ENCODE results near the gene CHRM1.
A peak's percentile ranks its signal among the peaks of the same experiment; 100 is the strongest.

CHRM1 gene

GRCh38 chr11:62925745-62926679 is 4.8 kb upstream of the CHRM1 start:
- DNase-seq (ENCODE audit: low read depth) = no peak

- no peak for DNase-seq (ENCODE audit: low read depth)
These were observed 4.1 kb upstream of the CHRM1 start for GRCh38 chr11:62925308-62925707.

- DNase-seq (ENCODE audit: low read depth) = no peak
These were observed 2.6 kb upstream of the CHRM1 start for GRCh38 chr11:62923601-62924411.

GRCh38 chr11:62922653-62923431 is 1.7 kb upstream of the CHRM1 start:
- DNase-seq (ENCODE audit: low read depth) = no peak

DNA sequence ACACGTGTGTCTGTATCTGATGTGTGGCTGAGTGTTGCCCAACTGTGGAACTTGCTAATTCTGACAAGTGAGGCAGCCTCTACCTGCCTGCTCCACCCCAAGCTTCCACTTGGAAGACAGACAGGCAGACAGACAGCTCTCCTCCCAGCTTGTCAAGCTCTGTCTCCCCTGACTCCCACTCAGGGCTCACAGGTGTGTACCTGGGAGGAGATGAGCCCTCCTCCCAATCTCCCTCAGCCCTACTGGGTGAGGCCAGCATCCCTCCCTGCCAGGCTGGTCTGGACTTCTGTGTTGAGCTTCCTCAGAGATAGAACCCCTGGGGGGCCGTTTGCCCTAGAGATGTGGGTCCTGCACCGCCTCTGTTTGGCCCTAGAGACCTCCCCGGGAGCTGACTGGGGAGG is 1.0 kb upstream of the CHRM1 start:
- DNase-seq (ENCODE audit: low read depth) = no peak

- DNase-seq (ENCODE audit: low read depth) = no peak
These were observed 518 bp upstream of the CHRM1 start for GRCh38 chr11:62921573-62922188.

DNA sequence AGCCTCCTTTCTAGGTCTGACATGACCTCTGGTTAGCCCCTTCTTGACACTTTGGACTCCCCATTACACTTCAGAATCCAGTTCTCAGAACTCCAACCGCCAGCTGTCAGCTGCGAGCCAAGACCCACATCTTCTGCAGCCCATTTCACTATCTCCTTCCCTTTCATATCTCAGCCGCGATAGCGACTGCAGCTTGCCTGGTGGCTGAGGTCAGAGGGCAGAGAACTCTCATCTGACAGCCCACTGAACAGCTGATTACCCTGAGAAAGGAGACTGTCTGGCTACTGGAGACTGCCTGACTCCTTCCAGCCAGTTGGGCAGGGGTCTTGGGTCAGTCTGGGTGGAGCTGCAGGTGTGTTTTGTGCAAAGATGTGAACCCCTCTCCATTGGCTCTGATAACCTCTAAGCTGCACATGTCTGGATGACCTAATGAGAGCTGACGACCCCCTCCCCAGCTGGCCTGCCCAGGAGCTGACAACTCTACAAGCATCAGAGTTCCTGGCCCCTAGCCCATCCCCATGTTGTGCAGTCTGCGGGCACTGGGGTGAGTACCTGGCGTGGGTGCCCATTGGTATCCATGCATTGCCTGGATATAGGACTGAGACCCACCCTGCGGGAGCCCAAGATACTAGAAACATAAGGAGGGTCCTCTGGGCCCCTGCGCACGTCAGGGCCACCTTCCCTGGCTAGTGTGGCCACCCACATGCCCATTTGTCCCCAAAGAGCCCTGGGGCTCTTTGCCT is 1.1 kb downstream of the CHRM1 start:
- DNase-seq (ENCODE audit: low read depth) = no peak

- DNase-seq (ENCODE audit: low read depth) = no peak
These were observed 1.7 kb downstream of the CHRM1 start for GRCh38 chr11:62919476-62919875.

- DNase-seq (ENCODE audit: low read depth) = no peak
These were observed 2.6 kb downstream of the CHRM1 start for GRCh38 chr11:62918531-62918930.

DNA sequence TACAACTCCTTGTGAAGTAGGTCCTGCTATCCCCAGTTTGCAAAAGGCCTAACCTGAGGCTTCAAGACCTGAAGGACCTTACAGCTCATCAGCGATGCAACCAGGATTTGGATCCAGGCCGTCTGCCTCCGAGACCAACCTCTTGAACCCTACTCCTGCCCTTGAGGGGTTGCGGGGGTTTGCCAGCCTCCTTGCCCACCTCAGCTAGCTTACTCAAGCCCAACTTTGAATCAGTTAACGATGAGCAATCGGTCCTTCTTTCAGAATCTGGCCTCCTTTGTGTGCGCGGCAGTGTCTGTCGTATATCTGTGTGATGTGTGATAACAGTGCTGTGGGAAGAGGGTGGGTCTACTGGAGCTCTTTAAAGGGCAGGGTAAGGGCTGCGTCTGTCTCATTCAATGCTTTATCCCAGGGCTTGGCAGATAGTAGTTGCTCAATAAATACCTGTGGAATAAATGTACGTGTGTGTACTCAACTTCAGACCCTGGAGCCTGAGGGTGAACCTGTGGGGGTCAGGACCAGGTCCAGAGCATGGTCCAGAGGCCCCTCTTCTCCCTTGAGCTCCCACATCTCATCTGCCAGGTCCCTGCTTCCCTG is 3.2 kb downstream of the CHRM1 start:
- DNase-seq (ENCODE audit: low read depth) = no peak

DNA sequence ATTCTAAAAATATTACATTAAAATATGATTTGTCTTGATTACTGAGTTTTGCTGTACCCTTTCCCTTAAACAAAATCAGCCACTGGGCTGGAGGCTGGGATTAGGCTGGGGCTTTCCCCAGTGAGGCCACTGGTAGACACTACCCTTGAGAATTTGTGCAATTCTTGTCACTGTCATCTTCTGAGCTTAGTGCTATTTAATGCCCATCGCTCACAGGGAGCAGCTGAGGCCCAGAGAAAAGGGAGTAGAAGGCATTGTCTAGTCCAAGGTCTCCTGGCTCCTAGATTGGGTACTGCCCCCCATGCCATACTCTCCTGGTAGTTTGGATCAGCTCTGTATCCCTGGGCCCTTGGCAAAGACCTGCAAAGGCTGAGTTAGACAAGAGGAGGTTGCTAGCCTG is 6.7 kb downstream of the CHRM1 start:
- no peak for DNase-seq (ENCODE audit: low read depth)

- DNase-seq (ENCODE audit: low read depth) = no peak
These were observed 8.9 kb downstream of the CHRM1 start for GRCh38 chr11:62912268-62912667.

DNA sequence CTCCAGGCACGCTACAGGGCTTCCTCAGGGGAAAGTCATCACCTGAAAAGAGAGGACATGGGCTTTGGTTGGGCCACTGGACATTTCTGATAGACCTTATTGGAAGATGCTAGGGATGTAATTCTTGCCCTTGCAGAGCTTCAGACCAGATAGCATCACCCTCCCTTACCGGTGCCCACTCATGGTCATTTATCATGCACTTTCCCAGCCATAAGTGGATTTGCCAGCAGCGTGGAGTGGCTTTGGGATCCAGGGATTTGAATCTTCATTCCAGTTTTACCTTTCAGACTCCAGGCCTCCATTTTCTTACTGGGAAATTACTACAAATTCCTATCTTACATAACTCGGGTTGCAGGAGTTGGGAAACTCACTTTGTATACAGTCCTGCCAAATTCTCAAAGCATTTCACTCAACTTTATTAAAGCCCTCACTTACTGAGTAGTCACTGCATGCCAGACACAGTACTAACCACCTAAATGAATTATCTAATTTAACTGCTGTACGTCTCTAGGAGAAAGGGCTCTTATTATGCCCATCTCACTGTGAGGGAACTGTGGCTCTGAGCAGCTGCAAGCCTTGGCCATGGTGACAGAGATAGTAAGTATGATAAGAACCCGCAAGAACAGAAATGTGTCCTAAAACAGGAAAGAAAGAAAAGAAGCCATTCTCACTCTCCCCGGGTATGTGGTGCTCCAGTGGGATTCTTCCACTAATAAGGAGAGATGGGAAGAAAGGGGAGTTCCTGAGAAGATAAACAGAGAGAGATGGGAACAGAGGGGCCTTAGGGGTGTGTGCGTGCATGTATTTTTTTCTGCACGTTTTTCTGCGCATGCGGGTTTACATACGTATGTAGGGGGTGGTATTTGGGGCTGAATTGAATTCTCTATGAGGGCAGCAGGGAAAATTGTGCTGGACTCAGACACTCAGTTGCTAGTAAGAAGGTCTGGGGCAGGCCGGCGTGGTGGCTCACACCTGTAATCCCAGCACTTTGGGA is 9.7 kb downstream of the CHRM1 start:
- no peak for DNase-seq (ENCODE audit: low read depth)

- DNase-seq (ENCODE audit: low read depth) = no peak
These were observed 10.9 kb downstream of the CHRM1 start for GRCh38 chr11:62910141-62910882.

- DNase-seq (ENCODE audit: low read depth) = no peak
These were observed 11.9 kb downstream of the CHRM1 start for GRCh38 chr11:62909107-62909894.

GRCh38 chr11:62908468-62909072 is 12.6 kb downstream of the CHRM1 start:
- DNase-seq (ENCODE audit: low read depth) = no peak

DNA sequence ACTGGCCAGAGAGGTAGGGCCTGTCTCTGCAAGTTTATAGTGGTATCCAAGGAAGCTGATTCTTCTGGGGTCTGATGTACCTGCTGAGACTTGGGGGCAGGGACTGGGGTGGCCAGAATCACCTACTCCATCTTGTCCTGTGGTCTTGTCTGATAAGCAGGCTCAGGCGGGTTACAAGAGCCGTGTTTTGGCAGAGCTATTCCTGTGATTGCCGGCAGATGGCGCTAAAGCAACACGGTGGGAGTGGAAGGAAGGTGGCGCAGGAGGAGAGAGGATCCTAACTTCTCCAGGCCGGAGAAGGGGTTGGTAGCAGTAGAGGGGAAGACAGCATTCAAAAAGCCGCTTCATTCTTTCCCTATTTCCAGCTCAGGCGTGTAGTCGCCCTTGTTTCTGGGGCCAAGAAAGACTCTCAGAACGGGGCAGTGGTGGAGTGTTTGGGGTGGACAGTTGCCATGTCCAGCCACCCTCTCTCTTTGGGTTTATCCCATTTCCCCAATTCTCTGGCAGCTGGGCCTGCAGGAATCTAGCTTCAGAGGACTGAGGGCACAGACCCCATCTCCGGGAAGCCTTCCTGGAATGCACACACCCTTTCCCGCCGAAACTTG is 15.1 kb downstream of the CHRM1 start:
- peak; percentile 70 for DNase-seq (ENCODE audit: low read depth)

Data from activated T-cell treated with anti-CD3 and anti-CD28 coated beads for 24 hours (primary cell).